ENCODE results near the gene MYL6B. TPM values are rescaled to one million over a fixed set of nuclear protein-coding genes. Genes with fewer than 3 reads are reported as not detected.

MYL6B gene
- total and polyA plus RNA-seq, 2 experiments from 2014 or later, result 80.6 to 83.9 TPM

DNA sequence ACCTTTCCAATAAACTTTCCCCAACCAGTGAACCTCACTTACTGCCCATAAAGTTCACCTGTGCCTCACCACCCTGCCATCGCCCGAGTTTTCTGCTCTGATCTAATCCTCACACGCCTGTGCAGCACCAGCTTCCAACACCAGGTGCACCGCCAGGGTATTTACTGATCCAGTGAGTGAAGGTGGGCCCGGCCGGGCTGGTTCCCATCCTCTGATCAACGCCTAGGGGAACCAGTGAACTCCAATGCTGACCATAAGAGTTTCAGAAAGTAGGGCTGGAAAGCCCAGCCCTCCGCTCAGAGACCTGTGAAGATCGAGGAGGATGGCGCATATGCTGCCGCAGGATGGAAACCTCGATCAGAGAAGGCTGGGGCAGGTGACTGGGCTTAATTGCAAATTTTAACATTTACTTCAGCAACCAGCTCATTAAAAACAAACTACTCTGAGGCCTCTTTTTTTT lies 685 bp upstream of the MYL6B start:
- H3K4me2 ChIP-seq, result peak overlapping the region; percentile 91
- H3K27ac ChIP-seq, result peak overlapping the region; percentile 95
- no peaks in the 10 kb centered on the region for H3K9me3 ChIP-seq (ENCODE audit: low read depth)
- peaks cover 20% of the 10 kb centered on the region for H3K4me1 ChIP-seq (ENCODE audit: insufficient read depth)
- H2AFZ ChIP-seq, result peak overlapping the region; percentile 82
- WGBS (ENCODE audit: low lambda C conversion rate, missing lambda C conversion rate), result 10% methylated on average over 12 of the region's 12 CpGs
- no peaks in the 10 kb centered on the region for H3K27me3 ChIP-seq
- peak overlapping the region; percentile 76 for H3K4me3 ChIP-seq
- H3K36me3 ChIP-seq (replicated peaks; ENCODE audit: insufficient read depth, low read depth), result no peaks in the 10 kb centered on the region
- DNase-seq (ENCODE audit: low spot score), result peak; percentile 82
- TF ChIP-seq, protein P1, sequence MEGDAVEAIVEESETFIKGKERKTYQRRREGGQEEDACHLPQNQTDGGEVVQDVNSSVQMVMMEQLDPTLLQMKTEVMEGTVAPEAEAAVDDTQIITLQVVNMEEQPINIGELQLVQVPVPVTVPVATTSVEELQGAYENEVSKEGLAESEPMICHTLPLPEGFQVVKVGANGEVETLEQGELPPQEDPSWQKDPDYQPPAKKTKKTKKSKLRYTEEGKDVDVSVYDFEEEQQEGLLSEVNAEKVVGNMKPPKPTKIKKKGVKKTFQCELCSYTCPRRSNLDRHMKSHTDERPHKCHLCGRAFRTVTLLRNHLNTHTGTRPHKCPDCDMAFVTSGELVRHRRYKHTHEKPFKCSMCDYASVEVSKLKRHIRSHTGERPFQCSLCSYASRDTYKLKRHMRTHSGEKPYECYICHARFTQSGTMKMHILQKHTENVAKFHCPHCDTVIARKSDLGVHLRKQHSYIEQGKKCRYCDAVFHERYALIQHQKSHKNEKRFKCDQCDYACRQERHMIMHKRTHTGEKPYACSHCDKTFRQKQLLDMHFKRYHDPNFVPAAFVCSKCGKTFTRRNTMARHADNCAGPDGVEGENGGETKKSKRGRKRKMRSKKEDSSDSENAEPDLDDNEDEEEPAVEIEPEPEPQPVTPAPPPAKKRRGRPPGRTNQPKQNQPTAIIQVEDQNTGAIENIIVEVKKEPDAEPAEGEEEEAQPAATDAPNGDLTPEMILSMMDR (IDR thresholded peaks at IDR 0.05; ENCODE audit: poor library complexity), result peak; percentile 32
- TF ChIP-seq EZH2phosphoT487 (IDR thresholded peaks at IDR 0.05; ENCODE audit: low read depth, severe bottlenecking, unreplicated experiment) (no peak), EZH2 (IDR thresholded peaks at IDR 0.05; ENCODE audit: borderline replicate concordance) (no peak)
- H3K79me2 ChIP-seq, result peaks cover 19% of the 10 kb centered on the region
- no peaks in the 10 kb centered on the region for H4K20me1 ChIP-seq (ENCODE audit: insufficient read depth, poor library complexity, severe bottlenecking)
- no peaks in the 10 kb centered on the region for H3K9me2 ChIP-seq (replicated peaks; ENCODE audit: insufficient read depth)

DNA sequence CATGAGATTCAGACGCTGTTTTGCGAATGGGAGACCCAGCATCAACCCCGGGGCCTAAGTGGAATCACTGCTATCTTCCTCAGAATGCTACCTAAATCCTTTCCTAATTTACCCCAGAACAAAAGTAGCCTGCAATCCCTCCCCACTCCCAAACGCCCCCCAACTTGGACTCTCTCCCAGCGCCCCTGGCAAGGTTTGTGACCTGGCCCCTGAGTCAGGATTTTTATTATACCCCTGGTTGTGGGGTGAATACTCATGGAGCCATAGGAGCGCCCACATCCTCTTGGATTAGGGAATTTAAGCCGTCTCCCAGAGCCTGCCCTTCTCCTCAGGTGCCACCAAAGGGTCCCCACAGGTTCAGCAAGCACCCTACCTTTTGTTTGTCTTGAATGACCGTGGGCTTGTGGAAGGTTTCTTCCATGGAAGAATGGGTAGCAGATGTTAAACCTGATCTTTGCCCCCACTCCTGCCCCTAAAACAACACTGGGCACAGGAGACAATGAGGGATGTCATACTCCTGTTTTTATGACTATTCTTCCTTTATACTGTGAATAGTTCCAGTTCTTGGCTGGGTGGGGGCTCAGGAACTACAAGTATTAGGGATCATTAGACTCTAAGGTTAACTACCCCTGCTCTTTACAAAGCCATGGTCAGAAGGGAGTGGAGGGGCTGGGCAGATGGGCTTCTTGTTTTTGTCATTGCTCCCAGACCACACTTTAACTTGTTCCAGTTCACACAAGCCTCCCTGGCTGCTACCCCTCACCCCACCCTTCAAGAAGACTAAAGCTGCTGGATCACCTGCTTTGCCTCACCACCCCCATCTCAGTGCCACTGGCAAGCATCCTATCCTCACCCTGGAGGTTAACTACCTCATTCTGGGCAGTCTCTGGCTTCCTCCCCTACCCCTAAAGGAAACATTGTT lies 630 bp downstream of the MYL6B start:
- H2AFZ ChIP-seq, result peak overlapping the region; percentile 21
- H3K36me3 ChIP-seq (replicated peaks; ENCODE audit: insufficient read depth, low read depth), result no peaks in the 10 kb centered on the region
- H3K27me3 ChIP-seq, result no peaks in the 10 kb centered on the region
- H3K9me2 ChIP-seq (replicated peaks; ENCODE audit: insufficient read depth), result no peaks in the 10 kb centered on the region
- H3K4me2 ChIP-seq, result peak overlapping the region; percentile 91
- H3K79me2 ChIP-seq, result peaks cover 19% of the 10 kb centered on the region
- 7% methylated on average over 8 of the region's 8 CpGs for WGBS (ENCODE audit: low lambda C conversion rate, missing lambda C conversion rate)
- peak overlapping the region; percentile 10 for H3K27ac ChIP-seq
- no peaks in the 10 kb centered on the region for H3K9me3 ChIP-seq (ENCODE audit: low read depth)
- no peaks in the 10 kb centered on the region for H4K20me1 ChIP-seq (ENCODE audit: insufficient read depth, poor library complexity, severe bottlenecking)
- H3K4me1 ChIP-seq (ENCODE audit: insufficient read depth), result peaks cover 20% of the 10 kb centered on the region
- no peak for TF ChIP-seq EZH2 (IDR thresholded peaks at IDR 0.05; ENCODE audit: borderline replicate concordance)
- TF ChIP-seq, protein P1 (IDR thresholded peaks at IDR 0.05; ENCODE audit: poor library complexity), result no peak
- TF ChIP-seq EZH2phosphoT487 (IDR thresholded peaks at IDR 0.05; ENCODE audit: low read depth, severe bottlenecking, unreplicated experiment), result no peak
- no peak for DNase-seq (ENCODE audit: low spot score)
- H3K4me3 ChIP-seq, result peak overlapping the region; percentile 28

DNA sequence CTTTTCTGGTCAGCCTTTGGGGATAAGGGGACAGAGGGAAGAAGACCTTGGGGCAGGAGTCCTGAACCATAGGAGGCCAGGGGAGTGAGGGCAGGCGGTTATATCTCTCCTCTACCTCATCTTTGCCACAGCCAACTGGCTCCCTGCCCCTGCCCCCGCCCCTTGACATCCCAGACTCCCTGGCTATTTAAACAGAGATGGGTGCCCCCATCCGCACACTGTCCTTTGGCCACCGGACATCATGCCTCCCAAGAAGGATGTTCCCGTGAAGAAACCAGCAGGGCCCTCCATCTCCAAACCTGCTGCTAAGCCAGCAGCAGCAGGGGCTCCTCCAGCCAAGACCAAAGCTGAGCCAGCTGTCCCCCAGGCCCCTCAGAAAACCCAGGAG lies 1.3 kb downstream of the MYL6B start:
- Histone ChIP-seq H3K36me3 (replicated peaks; ENCODE audit: insufficient read depth, low read depth) (no peaks in the 10 kb centered on the region), H4K20me1 (ENCODE audit: insufficient read depth, poor library complexity, severe bottlenecking) (no peaks in the 10 kb centered on the region), H3K4me3 (no peak overlapping the region), H3K4me1 (ENCODE audit: insufficient read depth) (peaks cover 20% of the 10 kb centered on the region), H3K79me2 (peaks cover 23% of the 10 kb centered on the region), H3K4me2 (peak overlapping the region; percentile 91), H3K9me2 (replicated peaks; ENCODE audit: insufficient read depth) (no peaks in the 10 kb centered on the region), H3K27ac (peak overlapping the region; percentile 10), H3K27me3 (no peaks in the 10 kb centered on the region), H3K9me3 (ENCODE audit: low read depth) (no peaks in the 10 kb centered on the region), H2AFZ (no peak overlapping the region)
- TF ChIP-seq, protein P1 (IDR thresholded peaks at IDR 0.05; ENCODE audit: poor library complexity), result no peak
- no peak for TF ChIP-seq EZH2phosphoT487 (IDR thresholded peaks at IDR 0.05; ENCODE audit: low read depth, severe bottlenecking, unreplicated experiment)
- 75% methylated on average over 4 of the region's 5 CpGs for WGBS (ENCODE audit: low lambda C conversion rate, missing lambda C conversion rate)
- no peak for DNase-seq (ENCODE audit: low spot score)
